Measurements from ENCODE around the gene CST5.

Gene CST5

DNA sequence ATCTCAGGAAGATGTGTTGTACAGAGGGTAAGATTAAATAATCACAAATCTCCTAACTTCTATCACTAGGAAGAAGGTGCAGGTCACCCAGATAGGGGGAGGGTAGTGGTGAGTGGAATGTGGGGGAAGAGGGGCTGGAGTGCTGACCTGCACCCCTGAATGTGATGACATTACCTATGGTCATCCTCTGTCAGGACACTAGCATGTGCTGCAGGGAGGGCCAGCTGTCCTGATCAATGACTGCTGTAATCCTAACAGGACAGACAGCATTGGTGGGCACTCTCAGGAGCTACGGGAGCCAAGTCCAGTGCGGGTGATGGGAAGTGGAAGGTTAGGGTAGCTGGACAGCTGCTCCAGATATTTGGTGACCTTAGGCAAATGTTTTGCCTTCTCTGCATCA is 45.2 kb upstream of the CST5 start:
- TF ChIP-seq, protein P1, sequence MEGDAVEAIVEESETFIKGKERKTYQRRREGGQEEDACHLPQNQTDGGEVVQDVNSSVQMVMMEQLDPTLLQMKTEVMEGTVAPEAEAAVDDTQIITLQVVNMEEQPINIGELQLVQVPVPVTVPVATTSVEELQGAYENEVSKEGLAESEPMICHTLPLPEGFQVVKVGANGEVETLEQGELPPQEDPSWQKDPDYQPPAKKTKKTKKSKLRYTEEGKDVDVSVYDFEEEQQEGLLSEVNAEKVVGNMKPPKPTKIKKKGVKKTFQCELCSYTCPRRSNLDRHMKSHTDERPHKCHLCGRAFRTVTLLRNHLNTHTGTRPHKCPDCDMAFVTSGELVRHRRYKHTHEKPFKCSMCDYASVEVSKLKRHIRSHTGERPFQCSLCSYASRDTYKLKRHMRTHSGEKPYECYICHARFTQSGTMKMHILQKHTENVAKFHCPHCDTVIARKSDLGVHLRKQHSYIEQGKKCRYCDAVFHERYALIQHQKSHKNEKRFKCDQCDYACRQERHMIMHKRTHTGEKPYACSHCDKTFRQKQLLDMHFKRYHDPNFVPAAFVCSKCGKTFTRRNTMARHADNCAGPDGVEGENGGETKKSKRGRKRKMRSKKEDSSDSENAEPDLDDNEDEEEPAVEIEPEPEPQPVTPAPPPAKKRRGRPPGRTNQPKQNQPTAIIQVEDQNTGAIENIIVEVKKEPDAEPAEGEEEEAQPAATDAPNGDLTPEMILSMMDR (IDR thresholded peaks at IDR 0.05; ENCODE audit: extremely low read depth, missing control alignments) = no peak
- DNase-seq (ENCODE audit: low spot score) = no peak

DNA sequence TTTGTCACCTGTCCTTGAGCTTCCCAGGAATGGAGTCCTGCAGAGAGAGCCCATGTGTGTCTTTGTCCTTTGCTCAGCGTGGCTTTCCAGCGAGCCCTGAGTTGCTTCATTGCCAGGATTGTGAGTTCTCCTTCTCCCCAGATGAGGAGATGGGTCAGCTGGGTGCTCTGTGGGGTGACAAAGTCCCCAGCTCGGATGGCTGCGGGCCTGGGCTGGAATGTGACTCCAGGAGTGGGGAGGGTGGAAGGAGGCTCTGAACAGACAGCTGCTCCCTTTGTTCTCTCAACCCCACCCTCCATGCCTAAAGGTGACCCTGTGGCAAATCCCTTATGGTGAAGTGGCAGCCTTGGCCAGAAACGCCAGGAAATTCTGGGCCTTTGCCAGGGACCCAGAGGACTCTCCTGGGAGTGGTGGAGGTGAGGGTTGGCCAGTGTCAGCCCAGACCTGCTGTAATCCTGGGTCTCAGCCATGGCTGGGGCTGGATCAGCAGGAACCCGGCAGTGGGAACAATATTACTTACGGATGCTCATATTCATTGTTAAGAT is 44.4 kb upstream of the CST5 start:
- no peak for DNase-seq (ENCODE audit: low spot score)
- TF ChIP-seq, protein P1 (IDR thresholded peaks at IDR 0.05; ENCODE audit: extremely low read depth, missing control alignments) = no peak

DNA sequence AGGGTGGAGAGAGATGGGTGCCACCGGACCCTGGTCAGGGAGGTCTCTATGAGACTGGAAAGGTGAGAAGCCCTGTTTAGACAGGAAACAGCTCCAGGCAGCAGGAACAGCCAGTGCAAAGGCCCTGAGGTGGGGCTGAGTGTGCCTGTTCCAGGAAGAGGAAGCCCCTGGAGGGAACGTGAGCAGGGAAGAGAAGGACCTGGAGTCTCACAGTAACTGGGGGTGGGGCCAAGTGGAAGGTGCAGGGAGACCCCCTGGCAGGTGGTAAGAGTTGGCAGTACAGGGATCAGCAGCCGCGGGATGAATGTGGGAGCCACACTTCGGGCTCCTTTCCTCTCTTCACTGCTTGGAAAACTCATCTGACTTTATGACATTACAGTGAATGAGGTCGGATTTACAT is 43.8 kb upstream of the CST5 start:
- TF ChIP-seq, protein P1 (IDR thresholded peaks at IDR 0.05; ENCODE audit: extremely low read depth, missing control alignments) = no peak
- DNase-seq (ENCODE audit: low spot score) = no peak

GRCh38 chr20:23920408-23921325 is 41.1 kb upstream of the CST5 start:
- DNase-seq (ENCODE audit: low spot score) = no peak
- TF ChIP-seq, protein P1 (IDR thresholded peaks at IDR 0.05; ENCODE audit: extremely low read depth, missing control alignments) = no peak

DNA sequence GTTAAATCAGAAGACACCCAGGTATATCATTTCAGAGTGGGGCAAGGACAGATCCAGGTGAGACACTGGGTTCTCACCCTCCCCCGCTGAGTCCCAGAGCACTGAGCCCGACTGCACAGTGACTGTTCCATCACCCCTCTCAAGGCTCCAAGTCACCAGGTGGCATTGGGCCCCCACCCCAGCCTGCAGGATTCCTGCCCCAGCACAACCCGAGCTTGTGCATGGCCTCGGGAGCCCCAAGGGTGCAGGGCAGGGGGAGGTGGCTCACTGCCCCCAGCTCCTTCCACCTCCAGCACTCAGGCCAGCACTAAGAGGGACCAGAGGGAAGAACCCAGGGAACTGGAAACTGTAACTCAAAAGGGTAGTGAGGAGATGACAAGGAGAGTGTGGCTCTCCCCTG is 39.3 kb upstream of the CST5 start:
- TF ChIP-seq, protein P1 (IDR thresholded peaks at IDR 0.05; ENCODE audit: extremely low read depth, missing control alignments) = no peak
- no peak for DNase-seq (ENCODE audit: low spot score)

GRCh38 chr20:23918101-23918862 is 38.7 kb upstream of the CST5 start:
- TF ChIP-seq, protein P1 (IDR thresholded peaks at IDR 0.05; ENCODE audit: extremely low read depth, missing control alignments) = no peak
- no peak for DNase-seq (ENCODE audit: low spot score)
